Measurements from ENCODE around the gene CLDN16. TPM values are rescaled to one million over a fixed set of nuclear protein-coding genes. Genes with fewer than 3 reads are reported as not detected.

CLDN16 gene
- polyA plus RNA-seq, 2 of the 4 experiments (the other 2 are of a cell fraction): 0.21 to 0.66 TPM

- ChIA-PET CTCF (no interaction called here), POLR2A (no interaction called here)
- TF ChIP-seq USF2 (IDR thresholded peaks at IDR 0.05) (no peak), CHD2 (IDR thresholded peaks at IDR 0.05; ENCODE audit: low read length, partially characterized antibody) (no peak), POLR2AphosphoS2 (conservative IDR thresholded peaks at IDR 0.05; ENCODE audit: low read length) (no peak), CTCF (IDR thresholded peaks at IDR 0.05) (no peak), KDM5A (IDR thresholded peaks at IDR 0.05) (no peak), ZC3H11A (IDR thresholded peaks at IDR 0.05) (no peak), SREBF2 (IDR thresholded peaks at IDR 0.05) (no peak), ZFP36 (IDR thresholded peaks at IDR 0.05; ENCODE audit: borderline replicate concordance, partially characterized antibody) (no peak), MAFK (IDR thresholded peaks at IDR 0.05; ENCODE audit: partially characterized antibody) (no peak), JUNB (IDR thresholded peaks at IDR 0.05) (no peak), BHLHE40 (IDR thresholded peaks at IDR 0.05; ENCODE audit: low read depth, low read length) (no peak), RFX5 (IDR thresholded peaks at IDR 0.05) (no peak), TP53 (CRISPR knock-in tag; IDR thresholded peaks at IDR 0.05) (no peak), TFCP2L1 (CRISPR knock-in tag; IDR thresholded peaks at IDR 0.05) (no peak), EHMT2 (IDR thresholded peaks at IDR 0.05; ENCODE audit: low read depth) (no peak), CBX2 (IDR thresholded peaks at IDR 0.05; ENCODE audit: borderline replicate concordance, low read depth) (no peak)
- TF ChIP-seq, protein P1, sequence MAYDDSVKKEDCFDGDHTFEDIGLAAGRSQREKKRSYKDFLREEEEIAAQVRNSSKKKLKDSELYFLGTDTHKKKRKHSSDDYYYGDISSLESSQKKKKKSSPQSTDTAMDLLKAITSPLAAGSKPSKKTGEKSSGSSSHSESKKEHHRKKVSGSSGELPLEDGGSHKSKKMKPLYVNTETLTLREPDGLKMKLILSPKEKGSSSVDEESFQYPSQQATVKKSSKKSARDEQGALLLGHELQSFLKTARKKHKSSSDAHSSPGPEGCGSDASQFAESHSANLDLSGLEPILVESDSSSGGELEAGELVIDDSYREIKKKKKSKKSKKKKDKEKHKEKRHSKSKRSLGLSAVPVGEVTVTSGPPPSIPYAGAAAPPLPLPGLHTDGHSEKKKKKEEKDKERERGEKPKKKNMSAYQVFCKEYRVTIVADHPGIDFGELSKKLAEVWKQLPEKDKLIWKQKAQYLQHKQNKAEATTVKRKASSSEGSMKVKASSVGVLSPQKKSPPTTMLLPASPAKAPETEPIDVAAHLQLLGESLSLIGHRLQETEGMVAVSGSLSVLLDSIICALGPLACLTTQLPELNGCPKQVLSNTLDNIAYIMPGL (CRISPR knock-in tag; IDR thresholded peaks at IDR 0.05; ENCODE audit: borderline replicate concordance): no peak
- TF ChIP-seq, protein P2, sequence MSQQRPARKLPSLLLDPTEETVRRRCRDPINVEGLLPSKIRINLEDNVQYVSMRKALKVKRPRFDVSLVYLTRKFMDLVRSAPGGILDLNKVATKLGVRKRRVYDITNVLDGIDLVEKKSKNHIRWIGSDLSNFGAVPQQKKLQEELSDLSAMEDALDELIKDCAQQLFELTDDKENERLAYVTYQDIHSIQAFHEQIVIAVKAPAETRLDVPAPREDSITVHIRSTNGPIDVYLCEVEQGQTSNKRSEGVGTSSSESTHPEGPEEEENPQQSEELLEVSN (IDR thresholded peaks at IDR 0.05; ENCODE audit: borderline replicate concordance, low read depth): no peak
- no peak overlapping the region for H3K4me3 ChIP-seq
- no peak for FAIRE-seq
- H3K4me2 ChIP-seq: no peak overlapping the region
- H3K4me1 ChIP-seq: no peaks in the 10 kb centered on the region
- ATAC-seq: no peak
- H3K27ac ChIP-seq: no peak overlapping the region
- H3K9me3 ChIP-seq: no peaks in the 10 kb centered on the region
- DNase-seq (ENCODE audit: low read depth in 1 of 2, low spot score in 1 of 2): no peak
Observed at GRCh38 chr3:190396001-190396400, 8.0 kb downstream of the CLDN16 start.

DNA sequence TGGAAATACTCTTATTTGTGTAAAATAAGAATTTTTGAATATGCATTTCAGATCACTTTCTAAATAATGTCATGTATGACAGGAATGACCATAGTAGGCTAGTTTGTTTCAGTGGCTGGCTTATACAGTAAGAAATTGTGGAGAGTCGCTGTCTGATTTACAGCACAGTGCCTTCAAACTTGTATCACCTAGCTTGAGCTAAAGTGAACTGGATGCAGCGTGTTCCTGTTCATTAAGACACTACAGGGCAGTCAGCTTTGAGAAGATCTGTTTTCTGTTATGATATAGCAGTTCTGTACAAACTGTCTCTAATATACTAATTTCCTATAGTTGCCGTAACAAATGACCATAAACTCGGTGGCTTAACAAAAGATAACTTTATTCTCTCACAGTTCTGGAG lies 9.9 kb downstream of the CLDN16 start:
- no peak overlapping the region for H3K4me2 ChIP-seq
- DNase-seq (ENCODE audit: low read depth in 1 of 2, low spot score in 1 of 2) (no peak), ATAC-seq (no peak), FAIRE-seq (no peak)
- H3K27ac ChIP-seq: no peak overlapping the region
- POLR2A ChIA-PET: no interaction called here
- H3K9me3 ChIP-seq: no peaks in the 10 kb centered on the region
- CTCF ChIA-PET: no interaction called here
- no peak overlapping the region for H3K4me3 ChIP-seq
- no peaks in the 10 kb centered on the region for H3K4me1 ChIP-seq
- WGBS (ENCODE audit: missing lambda C conversion rate): 75% methylated on average over 4 of the region's 4 CpGs
- TF ChIP-seq, protein P1 (CRISPR knock-in tag; IDR thresholded peaks at IDR 0.05; ENCODE audit: borderline replicate concordance): no peak
- TF ChIP-seq NPAS2 (CRISPR knock-in tag; IDR thresholded peaks at IDR 0.05; ENCODE audit: borderline replicate concordance) (no peak), CBX8 (IDR thresholded peaks at IDR 0.05) (no peak), TP53 (CRISPR knock-in tag; IDR thresholded peaks at IDR 0.05) (no peak), CTCF (IDR thresholded peaks at IDR 0.05) (no peak), NR3C1 (IDR thresholded peaks at IDR 0.05) (no peak), MYC (IDR thresholded peaks at IDR 0.05; ENCODE audit: borderline replicate concordance, low read length) (no peak), RCOR1 (IDR thresholded peaks at IDR 0.05; ENCODE audit: low read depth, low read length) (no peak), HOXB13 (CRISPR knock-in tag; IDR thresholded peaks at IDR 0.05; ENCODE audit: low read depth) (no peak), POLR2AphosphoS2 (conservative IDR thresholded peaks at IDR 0.05; ENCODE audit: low read length) (no peak), JUNB (IDR thresholded peaks at IDR 0.05) (no peak), HEYL (CRISPR knock-in tag; IDR thresholded peaks at IDR 0.05) (no peak), HDAC2 (IDR thresholded peaks at IDR 0.05) (no peak), USF2 (IDR thresholded peaks at IDR 0.05) (no peak)
- TF ChIP-seq, protein P3, sequence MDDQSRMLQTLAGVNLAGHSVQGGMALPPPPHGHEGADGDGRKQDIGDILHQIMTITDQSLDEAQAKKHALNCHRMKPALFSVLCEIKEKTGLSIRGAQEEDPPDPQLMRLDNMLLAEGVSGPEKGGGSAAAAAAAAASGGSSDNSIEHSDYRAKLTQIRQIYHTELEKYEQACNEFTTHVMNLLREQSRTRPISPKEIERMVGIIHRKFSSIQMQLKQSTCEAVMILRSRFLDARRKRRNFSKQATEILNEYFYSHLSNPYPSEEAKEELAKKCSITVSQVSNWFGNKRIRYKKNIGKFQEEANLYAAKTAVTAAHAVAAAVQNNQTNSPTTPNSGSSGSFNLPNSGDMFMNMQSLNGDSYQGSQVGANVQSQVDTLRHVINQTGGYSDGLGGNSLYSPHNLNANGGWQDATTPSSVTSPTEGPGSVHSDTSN (IDR thresholded peaks at IDR 0.05): no peak
